CD4-positive, alpha-beta T cell treated with Interleukin-17A for 4 hours (primary cell): ENCODE measurements around the gene ZNF853.
"Not testable (repeated sequence)": the region's sequence is repeated elsewhere in the genome, so short reads cannot be mapped to it uniquely, and the experiment has no call there.

ENCODE experiments used
- DNase-seq: peaks from one replicate; pipeline ENCODE4 v3.0.0-alpha.2; 2020; ENCODE audit warnings: mixed read lengths

Gene ZNF853

GRCh38 chr7:6606866-6607583, 8.4 kb upstream of the ZNF853 start:
- no peak for DNase-seq

- no peak for DNase-seq
Measured at GRCh38 chr7:6607651-6608051, 7.8 kb upstream of the ZNF853 start.

GRCh38 chr7:6608081-6608480, 7.3 kb upstream of the ZNF853 start:
- DNase-seq = no peak

- no peak for DNase-seq
Measured at GRCh38 chr7:6608794-6609193, 6.6 kb upstream of the ZNF853 start.

GRCh38 chr7:6612819-6613218, 2.6 kb upstream of the ZNF853 start:
- DNase-seq = no peak

GRCh38 chr7:6613706-6614105, 1.7 kb upstream of the ZNF853 start:
- no peak for DNase-seq

- peak; percentile 24 for DNase-seq
Measured at GRCh38 chr7:6615723-6616555, 529 bp downstream of the ZNF853 start.

GRCh38 chr7:6616854-6617643, 1.6 kb downstream of the ZNF853 start:
- DNase-seq = no peak

- DNase-seq = no peak
Measured at GRCh38 chr7:6618621-6619020, 3.2 kb downstream of the ZNF853 start.

- no peak for DNase-seq
Measured at GRCh38 chr7:6619961-6620360, 4.6 kb downstream of the ZNF853 start.

GRCh38 chr7:6621195-6622133, 6.1 kb downstream of the ZNF853 start:
- DNase-seq = no peak

- DNase-seq = no peak
Measured at GRCh38 chr7:6622134-6622710, 6.8 kb downstream of the ZNF853 start.

GRCh38 chr7:6623589-6624245, 8.3 kb downstream of the ZNF853 start:
- DNase-seq = peak; percentile 52

GRCh38 chr7:6624246-6624611, 8.8 kb downstream of the ZNF853 start:
- DNase-seq = no peak

- no peak for DNase-seq
Measured at GRCh38 chr7:6628045-6628444, 12.6 kb downstream of the ZNF853 start.

- DNase-seq = no peak
Measured at GRCh38 chr7:6630007-6630849, 14.8 kb downstream of the ZNF853 start.

- no peak for DNase-seq
Measured at GRCh38 chr7:6631605-6632004, 16.2 kb downstream of the ZNF853 start.

- DNase-seq = no peak
Measured at GRCh38 chr7:6634021-6634420, 18.6 kb downstream of the ZNF853 start.

GRCh38 chr7:6634971-6635370, 19.6 kb downstream of the ZNF853 start:
- DNase-seq = not testable (repeated sequence)
